GM18907 (cell line): Measurements from ENCODE around the gene MRPL19.

Experiments used
- ATAC-seq: cut with Tn5 transposase; IDR thresholded peaks from one replicate; pipeline ENCODE4 v1.9.1; 2021; ENCODE audit warnings: mild to moderate bottlenecking, moderate library complexity; ENCODE audit not compliant: unreplicated experiment

MRPL19 gene

GRCh38 chr2:75646583-75647425 is at the start of gene MRPL19:
TSS of gene MRPL19 (plus strand) at chr2:75646783. CDS start at chr2:75646808, 25 bp downstream.
- ATAC-seq, result peak; percentile 98

GRCh38 chr2:75596784-75597183 is 49.8 kb upstream of the MRPL19 start:
- no peak for ATAC-seq

DNA sequence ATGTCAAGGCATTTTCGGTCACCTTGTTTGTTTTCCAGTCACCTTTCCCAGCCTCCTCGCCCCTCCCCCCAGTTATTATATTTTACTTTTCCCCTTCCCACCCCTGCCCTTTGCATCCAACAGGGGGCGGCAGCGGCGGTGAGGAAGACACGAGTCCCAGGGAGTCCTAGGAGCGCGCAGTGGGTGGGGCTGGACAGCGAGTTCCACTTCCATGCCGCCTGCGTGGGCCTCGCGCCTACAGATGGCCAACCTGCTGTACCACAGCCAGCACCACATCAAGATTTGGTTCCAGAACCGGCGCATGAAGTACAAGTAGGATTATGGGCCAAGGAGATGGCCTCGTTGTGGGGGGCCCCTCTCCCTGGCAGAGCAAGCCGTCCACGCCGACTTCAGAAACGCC is 48.6 kb upstream of the MRPL19 start:
- ATAC-seq, result no peak

DNA sequence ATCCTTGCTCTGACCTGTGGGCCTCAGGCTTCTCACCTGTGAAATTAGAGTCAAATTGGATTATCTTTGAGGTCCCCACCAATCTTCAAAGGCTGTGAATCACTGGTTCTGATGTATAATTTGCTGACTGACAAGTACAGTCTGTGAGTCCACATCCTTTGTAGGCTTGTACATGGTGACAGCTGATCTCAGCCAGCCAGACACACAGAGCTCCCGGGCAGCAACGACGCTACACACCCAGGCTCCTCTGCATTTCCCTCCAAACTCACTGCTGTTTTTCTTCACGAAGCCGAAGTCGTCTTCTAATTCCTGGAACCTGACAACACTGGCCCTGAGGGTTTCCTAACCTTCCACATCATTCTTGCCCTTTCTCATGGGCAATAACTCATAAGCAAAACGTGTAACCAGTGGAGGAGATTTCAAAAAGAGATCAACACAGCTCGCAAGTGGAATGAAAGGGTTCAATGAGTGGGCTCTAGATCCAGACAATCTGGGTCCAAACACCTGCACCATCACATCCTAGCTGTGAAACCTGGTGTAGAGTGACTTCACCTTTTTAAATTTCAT is 47.9 kb upstream of the MRPL19 start:
- ATAC-seq, result no peak

- ATAC-seq, result no peak
Measured at GRCh38 chr2:75600461-75601011, 46.0 kb upstream of the MRPL19 start.

- ATAC-seq, result no peak
Measured at GRCh38 chr2:75602724-75603342, 43.8 kb upstream of the MRPL19 start.

GRCh38 chr2:75603477-75603876 is 43.1 kb upstream of the MRPL19 start:
- no peak for ATAC-seq

DNA sequence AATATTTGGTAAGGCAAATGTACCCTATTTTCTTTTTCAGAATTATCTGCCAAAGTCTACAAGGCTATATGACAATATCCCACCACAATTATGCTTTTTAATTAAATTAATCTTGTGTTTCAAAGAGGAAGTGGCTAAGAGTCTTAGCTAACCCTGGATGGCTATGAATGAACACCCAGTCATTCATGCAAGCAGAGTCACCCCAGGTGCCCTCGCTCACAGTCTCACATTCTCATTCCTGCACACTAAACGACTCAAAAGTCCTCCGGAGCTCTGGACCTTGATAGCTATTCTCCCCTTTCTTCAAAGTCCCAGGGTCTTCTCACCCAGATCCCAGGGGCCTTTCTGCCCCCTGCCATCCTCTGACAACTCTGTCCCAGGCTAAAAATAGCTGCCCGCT is 42.1 kb upstream of the MRPL19 start:
- ATAC-seq, result no peak

- no peak for ATAC-seq
Measured at GRCh38 chr2:75605770-75606529, 40.6 kb upstream of the MRPL19 start.

- no peak for ATAC-seq
Measured at GRCh38 chr2:75606761-75607399, 39.7 kb upstream of the MRPL19 start.

- no peak for ATAC-seq
Measured at GRCh38 chr2:75607400-75607798, 39.2 kb upstream of the MRPL19 start.

DNA sequence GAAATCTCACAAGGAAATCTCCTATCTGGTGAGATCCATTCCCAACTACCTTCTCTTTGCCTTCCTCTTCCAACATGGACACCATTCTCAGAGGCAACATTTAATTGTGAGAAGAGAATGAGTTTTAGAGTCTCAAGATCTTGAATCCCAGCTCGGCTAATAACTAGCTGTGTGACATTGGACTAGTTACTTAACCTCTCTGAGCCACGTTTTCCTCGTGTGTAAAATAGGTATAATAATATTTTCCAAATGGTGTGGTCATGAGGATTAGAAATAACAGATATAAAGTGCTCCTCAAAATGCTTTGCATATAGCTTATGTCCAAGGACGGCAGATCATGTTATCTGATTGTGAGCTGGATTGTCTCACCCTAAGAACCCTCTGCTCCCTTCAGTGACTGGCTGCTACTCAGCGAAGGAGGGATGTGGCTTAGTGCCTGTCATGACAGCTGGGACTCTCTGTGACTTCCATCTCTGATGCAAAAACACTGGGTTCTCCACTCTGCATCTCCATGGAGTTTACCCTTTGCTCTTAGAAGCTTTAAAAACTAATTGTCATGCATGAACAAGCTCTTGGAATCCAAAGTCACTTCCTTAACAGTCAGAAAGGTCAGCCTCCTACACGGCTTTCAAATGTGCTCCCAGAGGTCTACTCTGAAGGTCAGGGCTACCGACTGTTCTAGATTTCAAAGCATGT is 38.4 kb upstream of the MRPL19 start:
- no peak for ATAC-seq

- peak; percentile 73 for ATAC-seq
Measured at GRCh38 chr2:75608684-75609333, 37.8 kb upstream of the MRPL19 start.

- no peak for ATAC-seq
Measured at GRCh38 chr2:75609334-75609689, 37.3 kb upstream of the MRPL19 start.

DNA sequence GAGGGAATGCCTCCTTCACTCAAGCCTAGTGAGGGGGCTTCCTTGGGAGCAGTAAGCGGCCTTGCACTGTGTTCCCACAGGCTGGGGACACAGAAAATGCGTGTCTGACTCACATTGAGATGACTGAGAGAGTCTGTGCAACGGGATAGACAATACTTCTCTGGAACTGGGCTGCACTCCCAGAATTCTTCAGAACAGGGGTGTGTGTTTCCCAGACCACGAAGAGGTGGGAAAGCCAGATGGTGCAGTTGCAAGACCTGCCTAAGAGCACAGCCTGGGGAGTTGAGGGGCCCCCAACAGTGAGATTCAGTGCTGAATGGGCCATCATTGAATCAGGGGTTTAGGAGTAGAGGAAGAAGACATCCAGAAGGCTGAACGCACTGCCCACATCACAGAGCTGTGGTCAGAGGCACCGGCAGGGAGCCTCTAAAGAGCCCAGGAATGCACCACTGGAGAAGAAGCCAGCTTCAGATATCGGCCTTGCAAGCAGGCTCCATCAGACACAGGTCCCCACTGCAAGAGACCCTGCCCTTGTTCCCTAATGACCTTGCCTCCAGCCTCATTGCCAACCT is 36.6 kb upstream of the MRPL19 start:
- no peak for ATAC-seq

DNA sequence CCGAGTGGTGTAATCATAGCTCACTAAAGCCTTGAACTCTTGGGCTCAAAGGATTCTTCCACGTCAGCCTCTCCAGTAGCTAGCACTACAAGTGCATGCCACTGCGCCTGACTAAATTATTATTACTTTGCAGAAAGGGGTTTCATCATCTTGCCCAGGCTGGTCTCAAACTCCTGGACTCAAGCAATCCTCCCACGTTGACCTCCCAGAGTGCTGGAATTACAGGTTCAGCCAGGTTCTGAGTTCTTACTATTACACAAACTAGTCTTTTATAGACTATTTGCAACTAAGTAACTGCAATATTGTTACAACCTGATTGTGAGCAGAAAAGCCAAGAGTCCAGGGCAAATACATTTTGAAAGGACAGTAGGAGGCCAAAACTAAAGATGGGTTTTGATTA is 35.9 kb upstream of the MRPL19 start:
- ATAC-seq, result no peak

GRCh38 chr2:75612108-75612861 is 34.3 kb upstream of the MRPL19 start:
- no peak for ATAC-seq

DNA sequence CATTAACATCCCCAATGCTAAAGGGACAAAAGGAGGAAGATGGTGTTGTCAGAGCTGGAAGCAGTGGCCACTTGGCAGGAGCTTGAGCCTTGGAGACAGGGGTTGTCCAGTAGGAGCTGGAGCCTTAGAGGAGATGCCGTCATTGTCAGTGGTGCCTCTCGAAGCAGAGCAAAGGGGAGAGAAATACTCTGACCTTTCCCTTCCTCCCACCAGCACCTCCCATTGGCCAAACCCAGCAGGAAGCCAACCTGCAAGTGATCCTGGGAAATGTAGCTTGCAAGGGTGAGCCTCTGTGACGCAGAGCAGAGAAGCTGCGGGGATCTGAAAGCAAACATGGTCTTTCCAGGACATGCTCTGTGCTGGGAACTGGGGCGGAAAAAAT is 33.7 kb upstream of the MRPL19 start:
- ATAC-seq, result no peak
